IMR-90 (cell line): ENCODE results near the gene UNC5B. TPM values are rescaled to one million over a fixed set of nuclear protein-coding genes. Genes with fewer than 3 reads are reported as not detected.

Experiments
- ATAC-seq: fragments of 200-7000 bp; cut with Tn5 transposase; 2 replicates; pipeline ENCODE4 v1.9.1; 2020; ENCODE audit warnings: low read depth, mild to moderate bottlenecking, moderate library complexity
- BruUV-seq: library from RNA; stranded (reverse); fragments of 400-500 nt; replicated peaks from 2 replicates; lab custom pipeline; 2021; lab: Mats Ljungman, UMichigan
- CTCF ChIA-PET: fragments of 300-600 bp; formaldehyde crosslinking; extraction: SDS; loops from one replicate; lab custom pipeline; 2021; ENCODE audit warnings: antibody characterized with exemption; lab: Yijun Ruan, JAX
- POLR2A ChIA-PET: fragments of 300-600 bp; sonication (Branson Sonifier 250); formaldehyde crosslinking; loops from one replicate; lab custom pipeline; 2022; ENCODE audit warnings: antibody characterized with exemption; ENCODE audit not compliant: unreplicated experiment; lab: Charles Lee
- DNase-seq: peaks from one replicate; pipeline ENCODE4 v3.0.0; 2013
- H2AFZ ChIP-seq: replicated peaks from 2 replicates; pipeline ENCODE3; 2013; ENCODE audit warnings: low read length, mild to moderate bottlenecking; ENCODE audit not compliant: poor library complexity
- H2AK5ac ChIP-seq: 2 replicates; pipeline ENCODE4 v1.6.1; 2013; ENCODE audit warnings: low read depth, low read length, inconsistent platforms
- H2AK9ac ChIP-seq: replicated peaks from 2 replicates; pipeline ENCODE3; 2013; ENCODE audit warnings: mild to moderate bottlenecking, low read depth, low read length, moderate library complexity; ENCODE audit not compliant: poor library complexity
- H2BK120ac ChIP-seq: 2 replicates; pipeline ENCODE4 v1.6.1; 2013; ENCODE audit warnings: low read depth, low read length, inconsistent platforms
- H2BK15ac ChIP-seq: 3 replicates; pipeline ENCODE4 v1.6.1; 2013; ENCODE audit warnings: low read depth, low read length, inconsistent platforms
- H2BK20ac ChIP-seq: 2 replicates; pipeline ENCODE4 v1.6.1; 2013; ENCODE audit warnings: low read depth, mild to moderate bottlenecking, inconsistent platforms, low read length, moderate library complexity
- H2BK5ac ChIP-seq: 2 replicates; pipeline ENCODE4 v1.6.1; 2013; ENCODE audit warnings: mild to moderate bottlenecking, low read depth, low read length, inconsistent platforms; ENCODE audit not compliant: poor library complexity, severe bottlenecking
- H3K14ac ChIP-seq: replicated peaks from 2 replicates; pipeline ENCODE4 v1.6.1; 2013; ENCODE audit warnings: low read depth, low read length, inconsistent platforms
- H3K18ac ChIP-seq: 2 replicates; pipeline ENCODE4 v1.6.1; 2013; ENCODE audit warnings: low read depth, low read length, control low read depth
- H3K23ac ChIP-seq: 2 replicates; pipeline ENCODE4 v1.6.1; 2013; ENCODE audit warnings: low read depth, low read length, inconsistent platforms
- H3K27ac ChIP-seq: 2 replicates; pipeline ENCODE4 v1.5.1; 2013; ENCODE audit warnings: mild to moderate bottlenecking, control low read depth, low read length; ENCODE audit not compliant: insufficient read depth
- H3K27me3 ChIP-seq: 2 replicates; pipeline ENCODE4 v1.6.1; 2013; ENCODE audit warnings: low read length; ENCODE audit not compliant: control insufficient read depth, insufficient read depth
- H3K36me3 ChIP-seq: 2 replicates; pipeline ENCODE4 v1.6.1; 2013; ENCODE audit warnings: low read length, mixed read lengths; ENCODE audit not compliant: control insufficient read depth, insufficient read depth
- H3K4ac ChIP-seq: 2 replicates; pipeline ENCODE4 v1.6.1; 2013; ENCODE audit warnings: low read depth, low read length, inconsistent platforms
- H3K4me1 ChIP-seq: 2 replicates; pipeline ENCODE4 v1.6.1; 2013; ENCODE audit warnings: low read length, mixed read lengths; ENCODE audit not compliant: control insufficient read depth, insufficient read depth
- H3K4me2 ChIP-seq: 2 replicates; pipeline ENCODE4 v1.6.1; 2013; ENCODE audit warnings: low read depth, mild to moderate bottlenecking, control low read depth, low read length, moderate library complexity
- H3K4me3 ChIP-seq: 2 replicates; pipeline ENCODE4 v1.5.1; 2013; ENCODE audit warnings: low read depth, mild to moderate bottlenecking, control low read depth, low read length, moderate library complexity; ENCODE audit not compliant: insufficient read depth
- H3K56ac ChIP-seq: 2 replicates; pipeline ENCODE4 v1.6.1; 2013; ENCODE audit warnings: low read length, inconsistent platforms; ENCODE audit not compliant: insufficient read depth; ENCODE audit errors: extremely low read depth
- H3K79me1 ChIP-seq, 2 experiments: 2 replicates each; pipeline ENCODE4 v1.6.1; 2013; ENCODE audit warnings: low read length in 2 of 2, inconsistent platforms in 1 of 2, low read depth in 1 of 2
- H3K9ac ChIP-seq: 2 replicates; pipeline ENCODE4 v1.6.1; 2013; ENCODE audit warnings: low read depth, low read length, control low read depth
- H3K9me1 ChIP-seq: 2 replicates; pipeline ENCODE4 v1.6.1; 2013; ENCODE audit warnings: low read length, inconsistent platforms; ENCODE audit not compliant: insufficient read depth
- H3K9me3 ChIP-seq: 2 replicates; pipeline ENCODE4 v1.6.1; 2013; ENCODE audit warnings: low read length; ENCODE audit not compliant: control insufficient read depth, insufficient read depth
- H4K20me1 ChIP-seq: 2 replicates; pipeline ENCODE4 v1.6.1; 2013; ENCODE audit warnings: low read length, inconsistent platforms; ENCODE audit not compliant: insufficient read depth
- H4K5ac ChIP-seq: 2 replicates; pipeline ENCODE4 v1.6.1; 2013; ENCODE audit warnings: mild to moderate bottlenecking, low read depth, low read length, control low read depth
- H4K8ac ChIP-seq, 2 experiments: 2 replicates each; pipeline ENCODE4 v1.6.1; 2013; ENCODE audit warnings: low read depth in 2 of 2, low read length in 2 of 2, control low read depth in 1 of 2, inconsistent platforms in 1 of 2
- H4K91ac ChIP-seq: 2 replicates; pipeline ENCODE4 v1.6.1; 2013; ENCODE audit warnings: low read depth, low read length, inconsistent platforms; ENCODE audit not compliant: insufficient read depth
- CTCF ChIP-seq: conservative IDR thresholded peaks from 2 replicates; pipeline ENCODE4 v1.5.1; 2012; ENCODE audit warnings: mild to moderate bottlenecking, low read depth, low read length, improper control_type of control experiment
- MAFK ChIP-seq: IDR thresholded peaks from 2 replicates; pipeline ENCODE4 v1.6.1; 2012; ENCODE audit warnings: low read depth, low read length, improper control_type of control experiment
- RAD21 ChIP-seq: IDR thresholded peaks from 2 replicates; pipeline ENCODE4 v1.6.1; 2012; ENCODE audit warnings: low read length, improper control_type of control experiment
- SMC3 ChIP-seq: fragments of 150-350 bp; IDR thresholded peaks from 2 replicates; pipeline ENCODE4 v1.6.1; 2016; ENCODE audit warnings: low read depth, mild to moderate bottlenecking, antibody characterized with exemption, low read length, moderate library complexity
- WGBS, 2 experiments: methylation state at CpG; one replicate each; pipeline versions ENCODE4 v1.1.5 to v1.1.7; 2013; ENCODE audit warnings: missing lambda C conversion rate in 2 of 2; ENCODE audit not compliant: insufficient read length in 1 of 2; ENCODE audit errors: extremely low coverage in 2 of 2; 5-methylcytosine and 5-hydroxymethylcytosine counted together
- dilution Hi-C: fragments of 300-500 bp; cut with HindIII; formaldehyde crosslinking; loops from one replicate; pipeline ENCODE4 v1.14.3; 2018; ENCODE audit warnings: low sequenced_read_pairs; ENCODE audit not compliant: unreplicated experiment
- in situ Hi-C: fragments of 300-500 bp; cut with MboI; formaldehyde crosslinking; loops from 3 replicates; pipeline ENCODE4 v1.14.3; 2019; ENCODE audit warnings: low sequenced_read_pairs, inconsistent platforms, mixed read lengths
- intact Hi-C: fragments of 100-400 bp; cut with micrococcal nuclease; formaldehyde crosslinking; loops from 2 replicates; pipeline ENCODE4 v1.10.0; 2022
- polyA plus RNA-seq, 3 experiments: library from polyadenylated mRNA; depleted of rRNA; stranded (reverse); fragments of >200 nt; gene quantifications; 2 replicates each; pipeline ENCODE4 v1.2.3, GENCODE V29; 2012; ENCODE audit warnings: low replicate concordance in 1 of 3
- total RNA-seq: library from RNA; depleted of rRNA; stranded (reverse); fragments of >200 nt; gene quantifications from 2 replicates; pipeline ENCODE4 v1.2.3, GENCODE V29; 2012

The UNC5B gene
- total and polyA plus RNA-seq, 2 of the 4 experiments (the other 2 are of a cell fraction), result 1.6 to 4.2 TPM

DNA sequence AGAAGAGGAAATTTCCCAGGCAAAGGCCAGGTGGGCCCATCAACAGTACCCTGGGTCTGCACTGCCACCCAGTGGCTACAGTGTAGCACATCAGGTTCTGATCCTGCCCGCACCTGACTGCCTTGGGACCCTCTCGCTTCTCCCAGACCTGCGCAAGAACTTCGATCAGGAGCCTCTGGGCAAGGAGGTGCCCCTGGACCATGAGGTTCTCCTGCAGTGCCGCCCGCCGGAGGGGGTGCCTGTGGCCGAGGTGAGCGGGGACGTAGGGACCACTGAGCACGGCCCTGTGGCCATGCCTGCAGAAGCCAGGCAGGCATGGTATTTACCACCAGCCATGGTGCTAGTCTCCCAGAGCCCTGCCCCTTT is 72.8 kb downstream of the UNC5B start:
- in situ Hi-C loops, result loop anchor here (5.0 kb wide), 1 partner anchor 358 kb away; no protein-coding TSS in a partner anchor

More for the DNA sequence above, 72.8 kb downstream of the UNC5B start:
- Histone ChIP-seq H2BK120ac (no peak overlapping the region), H3K9me1 (no peaks in the 10 kb centered on the region), H2AK9ac (no peak overlapping the region), H2BK20ac (no peak overlapping the region), H2AK5ac (no peak overlapping the region), H4K20me1 (no peaks in the 10 kb centered on the region), H3K23ac (no peak overlapping the region), H2BK15ac (no peak overlapping the region), H3K4me3 (no peak overlapping the region), H4K5ac (no peak overlapping the region), H3K4ac (no peak overlapping the region), H3K27me3 (no peaks in the 10 kb centered on the region), H3K14ac (no peak overlapping the region), H3K27ac (no peak overlapping the region), H2BK5ac (no peak overlapping the region), H3K18ac (no peak overlapping the region), H2AFZ (no peak overlapping the region), H3K9ac (no peak overlapping the region), H3K4me1 (peaks cover 4% of the 10 kb centered on the region; the same call in 1 of the 2 replicates), H4K8ac (no peak overlapping the region), H3K9me3 (no peaks in the 10 kb centered on the region), H3K56ac (no peak overlapping the region), H4K91ac (no peak overlapping the region), H3K79me1 (no peaks in the 10 kb centered on the region), H3K36me3 (peaks cover 6% of the 10 kb centered on the region; the same call in 1 of the 2 replicates), H3K4me2 (no peak overlapping the region)
- peak; percentile 29 for DNase-seq
- intact Hi-C loops, result loop anchor here (1.0 to 2.0 kb wide), 2 partner anchors 76 to 360 kb away; no protein-coding TSS in a partner anchor
- ChIA-PET CTCF (interaction anchor here (0.6 to 1.2 kb wide), 5 partner anchors 25 to 360 kb away, joined by 3 to 7 read pairs (median 3); partner anchors contain the start of gene SLC29A3), POLR2A (no interaction called here)
- TF ChIP-seq SMC3, result peak; percentile 72
- TF ChIP-seq RAD21, result peak; percentile 88
- no peak for TF ChIP-seq MAFK
- peak; percentile 73 for TF ChIP-seq CTCF
- 100% methylated on average over 1 of the region's 11 CpGs; no CpG with 5 or more reads in 1 of the 2 experiments for WGBS, 2 experiments
- no TSS peak for BruUV-seq
- peak; percentile 92 for ATAC-seq
- dilution Hi-C loops, result no loop called here
